Fibroblast of skin of right quadriceps (primary cell): ENCODE data around the gene LTB.
"Not testable (repeated sequence)": the region's sequence is repeated elsewhere in the genome, so short reads cannot be mapped to it uniquely, and the experiment has no call there.

Source experiments
- DNase-seq: peaks from one replicate; pipeline ENCODE4 v3.0.0-alpha.2; 2013

Gene LTB

GRCh38 chr6:31597006-31597405, 14.8 kb upstream of the LTB start:
- DNase-seq: peak; percentile 29

DNA sequence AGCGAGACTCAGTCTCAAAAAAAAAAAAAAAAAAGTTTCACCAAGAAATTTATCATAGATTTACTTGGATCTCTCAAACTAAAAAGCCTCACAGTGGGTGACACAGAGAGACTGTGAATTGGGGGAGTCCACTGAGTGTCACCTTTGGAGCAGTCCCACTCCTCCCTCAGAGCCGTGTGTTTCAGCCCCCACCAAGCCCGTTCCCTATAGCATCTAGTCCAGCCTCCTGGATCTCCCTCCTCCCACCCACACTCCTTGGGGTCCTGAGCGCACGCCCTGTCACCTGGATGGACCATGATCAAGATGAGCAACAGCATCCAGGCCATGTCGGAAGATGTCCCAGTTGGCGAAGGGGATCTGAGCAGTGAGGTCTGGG, 10.2 kb upstream of the LTB start:
- no peak for DNase-seq

GRCh38 chr6:31590691-31591090, 8.5 kb upstream of the LTB start:
- not testable (repeated sequence) for DNase-seq

- no peak for DNase-seq
These were observed 6.8 kb upstream of the LTB start for GRCh38 chr6:31588871-31589650.

GRCh38 chr6:31587791-31588777, 5.9 kb upstream of the LTB start:
- no peak for DNase-seq

DNA sequence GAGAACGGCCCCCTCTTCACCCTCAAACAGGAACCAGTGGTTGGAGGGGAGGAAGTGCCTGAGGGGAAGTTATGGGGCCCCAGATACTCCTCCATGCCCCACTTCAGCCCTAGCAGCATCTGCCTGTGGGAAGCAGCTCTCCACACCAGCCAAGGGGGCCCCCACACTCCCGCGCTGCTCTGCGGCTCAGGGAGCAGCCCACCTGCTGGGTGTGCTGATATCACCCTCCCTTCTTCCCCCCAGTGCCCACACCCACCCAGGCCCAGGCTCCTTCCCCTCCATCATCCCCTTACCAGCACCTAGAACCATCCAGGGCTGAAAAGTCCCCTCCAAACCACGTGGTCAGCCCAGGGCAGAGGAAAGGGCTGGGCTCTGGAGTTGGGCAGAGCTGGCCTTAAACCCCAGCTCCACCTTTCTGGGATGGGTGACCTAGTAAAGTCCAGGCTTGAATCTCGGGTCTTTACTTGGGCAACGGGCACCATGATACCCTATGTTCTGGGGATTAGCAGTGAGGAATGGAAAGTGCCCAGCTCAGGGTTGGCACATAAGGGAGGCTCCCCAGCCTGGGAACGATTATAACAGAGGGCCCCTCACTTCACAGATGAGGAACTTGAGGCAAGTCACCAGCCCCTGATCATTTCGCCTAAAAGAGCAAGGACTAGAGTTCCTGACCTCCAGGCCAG, 4.5 kb upstream of the LTB start:
- no peak for DNase-seq

DNA sequence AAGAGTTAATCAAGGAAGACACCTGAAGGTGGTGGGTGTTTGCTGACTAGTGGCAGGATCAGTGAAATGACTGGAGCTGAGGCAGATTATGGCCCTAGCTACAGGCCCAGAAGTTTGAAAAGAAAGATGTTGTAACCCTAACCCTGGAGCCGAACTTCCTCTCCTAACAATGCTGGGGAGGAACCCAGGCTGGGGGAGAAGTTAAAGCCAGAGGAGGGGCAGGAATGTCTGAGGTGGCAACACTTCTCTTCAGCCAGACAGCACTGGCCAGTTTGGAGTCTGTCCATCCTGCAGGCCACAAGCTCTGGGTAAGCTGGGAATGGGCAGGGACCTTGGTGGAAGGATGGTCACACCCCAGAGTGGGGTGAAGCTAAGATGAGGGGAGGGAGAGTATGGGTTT, 3.8 kb upstream of the LTB start, which contains the start of gene LST1:
Gene LST1, plus strand, starts transcription at position 270 of the 400 bp plus-strand sequence. CDS start 1,023 bp downstream, outside the sequence.
- no peak for DNase-seq

DNA sequence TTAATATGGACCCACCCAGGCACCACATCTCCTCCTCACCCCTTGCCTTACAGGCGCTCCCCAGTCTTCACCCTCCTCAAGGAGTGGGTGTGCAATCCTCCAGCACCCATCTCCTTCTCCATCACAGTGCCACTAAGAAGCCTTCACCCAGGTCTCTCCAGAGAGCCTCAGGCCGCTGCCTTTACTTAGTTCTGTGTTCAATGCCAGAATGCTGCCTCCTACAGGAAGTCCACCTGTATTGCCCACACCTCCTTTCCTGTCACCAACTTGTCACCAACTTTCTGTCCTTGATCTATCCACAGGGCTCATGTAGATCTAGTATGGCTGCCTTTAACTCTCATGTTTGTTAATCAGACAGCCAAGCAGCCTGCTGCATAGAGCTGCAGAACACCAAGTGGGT, 3.3 kb upstream of the LTB start:
- no peak for DNase-seq

- DNase-seq: no peak
These were observed 592 bp downstream of the LTB start for GRCh38 chr6:31581434-31582229.

- DNase-seq: peak; percentile 81
These were observed 1.3 kb downstream of the LTB start for GRCh38 chr6:31580807-31581433.

GRCh38 chr6:31580438-31580740, 1.8 kb downstream of the LTB start:
- no peak for DNase-seq

DNA sequence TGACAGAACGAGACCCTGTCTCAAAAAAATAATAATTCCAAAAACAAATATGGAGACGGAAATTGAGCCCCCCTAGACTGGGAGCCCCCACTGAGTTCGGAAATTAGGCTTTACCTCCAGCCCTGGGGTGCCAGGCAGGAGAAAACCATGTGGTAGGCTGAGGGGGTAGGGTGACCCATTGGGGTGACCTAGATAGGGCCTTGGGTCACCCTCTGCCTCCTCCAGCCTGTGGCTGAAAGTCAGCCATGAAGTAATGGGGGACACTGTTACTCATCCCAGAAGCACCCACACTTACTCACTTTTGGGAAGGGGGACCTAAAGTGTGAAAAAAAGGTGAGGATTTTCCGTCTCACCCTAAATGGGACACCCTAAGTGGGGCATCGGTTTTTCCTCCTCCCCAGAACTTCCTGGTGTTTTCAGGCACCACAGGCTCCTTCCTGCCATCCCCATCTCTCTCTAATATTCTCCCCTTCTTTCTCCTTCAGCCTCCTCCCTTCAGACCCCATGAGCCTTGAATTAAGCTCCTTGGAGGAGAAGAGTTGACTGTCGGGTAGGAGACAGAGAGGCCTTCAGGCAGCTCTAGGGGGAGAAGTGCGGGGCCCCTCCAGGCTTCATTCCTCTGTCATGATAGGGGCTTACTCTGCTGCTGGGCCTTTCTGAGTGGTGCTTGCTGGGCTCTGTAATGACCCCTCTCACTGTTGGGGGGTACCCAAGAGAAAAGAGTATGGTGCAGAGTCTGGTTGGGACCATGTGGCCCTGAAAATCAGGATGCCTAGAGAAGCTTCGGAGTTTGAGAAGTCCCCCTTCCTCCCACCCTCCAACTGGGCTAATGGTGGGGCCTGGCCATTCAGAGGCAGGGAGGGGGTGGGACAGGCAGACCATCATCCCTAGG, 2.4 kb downstream of the LTB start:
- no peak for DNase-seq

DNA sequence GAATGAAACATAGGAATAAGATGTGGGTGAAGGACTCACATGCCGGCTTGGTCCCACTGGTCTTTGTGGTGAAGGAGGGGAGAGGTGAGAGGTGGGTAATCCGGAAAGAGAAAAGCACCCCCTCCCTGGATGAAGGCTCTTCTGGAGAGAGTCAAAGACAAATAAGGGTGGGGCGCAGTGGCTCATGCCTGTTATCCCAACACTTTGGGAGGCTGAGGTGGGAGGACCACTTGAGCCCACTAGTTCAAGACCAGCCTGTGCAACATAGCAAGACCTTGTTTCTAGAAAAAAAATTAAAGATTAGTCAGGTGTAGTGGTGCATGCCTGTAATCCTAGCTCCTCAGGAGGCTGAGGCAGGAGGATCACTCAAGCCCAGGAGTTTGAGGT, 3.1 kb downstream of the LTB start:
- DNase-seq: no peak

DNA sequence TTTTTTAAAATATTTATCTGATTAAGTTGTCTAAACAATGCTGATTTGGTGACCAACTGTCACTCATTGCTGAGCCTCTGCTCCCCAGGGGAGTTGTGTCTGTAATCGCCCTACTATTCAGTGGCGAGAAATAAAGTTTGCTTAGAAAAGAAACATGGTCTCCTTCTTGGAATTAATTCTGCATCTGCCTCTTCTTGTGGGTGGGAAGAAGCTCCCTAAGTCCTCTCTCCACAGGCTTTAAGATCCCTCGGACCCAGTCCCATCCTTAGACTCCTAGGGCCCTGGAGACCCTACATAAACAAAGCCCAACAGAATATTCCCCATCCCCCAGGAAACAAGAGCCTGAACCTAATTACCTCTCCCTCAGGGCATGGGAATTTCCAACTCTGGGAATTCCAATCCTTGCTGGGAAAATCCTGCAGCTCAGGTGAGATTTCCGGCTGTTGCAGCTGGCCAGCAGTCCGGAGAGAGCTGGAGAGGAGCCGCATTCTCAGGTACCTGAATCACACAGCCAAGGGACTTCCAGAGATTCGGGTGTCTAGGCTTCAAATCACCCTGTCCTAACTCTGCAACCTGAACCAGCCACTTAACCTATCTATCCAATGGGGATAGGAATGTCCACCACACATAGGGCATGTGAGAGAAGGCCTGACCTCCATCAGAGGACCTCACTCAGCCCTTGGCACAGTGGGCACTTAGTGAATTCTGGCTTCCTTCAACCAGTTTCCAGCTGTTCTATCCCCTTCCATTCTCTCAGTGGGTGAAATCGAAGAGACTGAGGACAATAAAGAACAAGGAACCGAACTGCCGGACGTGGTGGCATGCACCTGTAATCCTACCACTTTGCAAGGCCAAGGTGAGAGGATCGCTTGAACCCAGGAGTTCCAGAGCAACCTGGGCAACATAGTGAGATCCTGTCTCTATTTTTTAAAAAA, 3.8 kb downstream of the LTB start:
- DNase-seq: no peak

DNA sequence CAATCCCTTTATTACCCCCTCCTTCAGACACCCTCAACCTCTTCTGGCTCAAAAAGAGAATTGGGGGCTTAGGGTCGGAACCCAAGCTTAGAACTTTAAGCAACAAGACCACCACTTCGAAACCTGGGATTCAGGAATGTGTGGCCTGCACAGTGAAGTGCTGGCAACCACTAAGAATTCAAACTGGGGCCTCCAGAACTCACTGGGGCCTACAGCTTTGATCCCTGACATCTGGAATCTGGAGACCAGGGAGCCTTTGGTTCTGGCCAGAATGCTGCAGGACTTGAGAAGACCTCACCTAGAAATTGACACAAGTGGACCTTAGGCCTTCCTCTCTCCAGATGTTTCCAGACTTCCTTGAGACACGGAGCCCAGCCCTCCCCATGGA, 4.7 kb downstream of the LTB start:
- no peak for DNase-seq

GRCh38 chr6:31576897-31577578, 5.2 kb downstream of the LTB start:
- DNase-seq: no peak

DNA sequence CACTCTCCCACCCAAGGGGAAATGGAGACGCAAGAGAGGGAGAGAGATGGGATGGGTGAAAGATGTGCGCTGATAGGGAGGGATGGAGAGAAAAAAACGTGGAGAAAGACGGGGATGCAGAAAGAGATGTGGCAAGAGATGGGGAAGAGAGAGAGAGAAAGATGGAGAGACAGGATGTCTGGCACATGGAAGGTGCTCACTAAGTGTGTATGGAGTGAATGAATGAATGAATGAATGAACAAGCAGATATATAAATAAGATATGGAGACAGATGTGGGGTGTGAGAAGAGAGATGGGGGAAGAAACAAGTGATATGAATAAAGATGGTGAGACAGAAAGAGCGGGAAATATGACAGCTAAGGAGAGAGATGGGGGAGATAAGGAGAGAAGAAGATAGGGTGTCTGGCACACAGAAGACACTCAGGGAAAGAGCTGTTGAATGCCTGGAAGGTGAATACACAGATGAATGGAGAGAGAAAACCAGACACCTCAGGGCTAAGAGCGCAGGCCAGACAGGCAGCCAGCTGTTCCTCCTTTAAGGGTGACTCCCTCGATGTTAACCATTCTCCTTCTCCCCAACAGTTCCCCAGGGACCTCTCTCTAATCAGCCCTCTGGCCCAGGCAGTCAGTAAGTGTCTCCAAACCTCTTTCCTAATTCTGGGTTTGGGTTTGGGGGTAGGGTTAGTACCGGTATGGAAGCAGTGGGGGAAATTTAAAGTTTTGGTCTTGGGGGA, 6.1 kb downstream of the LTB start:
- no peak for DNase-seq

- DNase-seq: no peak
These were observed 6.8 kb downstream of the LTB start, which contains the start of gene TNF for GRCh38 chr6:31575335-31575901. Gene TNF (plus strand): TSS chr6:31575565. CDS start chr6:31575742, 177 bp downstream.
